Fibroblast of lung (primary cell): ENCODE measurements around the gene DNAI7.

ENCODE experiments used
- EZH2 ChIP-seq: IDR thresholded peaks from 2 replicates; pipeline ENCODE4 v1.5.1; 2012; ENCODE audit warnings: low read length, control low read depth, mild to moderate bottlenecking; ENCODE audit errors: missing control alignments
- TF ChIP-seq, protein P1 (sequence below), 2 donors: IDR thresholded peaks in 1 of 2; conservative IDR thresholded peaks in 1 of 2; 1 replicate in 1 of 2; 2 replicates in 1 of 2; pipeline ENCODE4 v1.5.1; 2011 to 2012; ENCODE audit warnings: low read length in 2 of 2, control low read depth in 1 of 2, inconsistent platforms in 1 of 2, low read depth in 1 of 2, mild to moderate bottlenecking in 1 of 2

DNA sequence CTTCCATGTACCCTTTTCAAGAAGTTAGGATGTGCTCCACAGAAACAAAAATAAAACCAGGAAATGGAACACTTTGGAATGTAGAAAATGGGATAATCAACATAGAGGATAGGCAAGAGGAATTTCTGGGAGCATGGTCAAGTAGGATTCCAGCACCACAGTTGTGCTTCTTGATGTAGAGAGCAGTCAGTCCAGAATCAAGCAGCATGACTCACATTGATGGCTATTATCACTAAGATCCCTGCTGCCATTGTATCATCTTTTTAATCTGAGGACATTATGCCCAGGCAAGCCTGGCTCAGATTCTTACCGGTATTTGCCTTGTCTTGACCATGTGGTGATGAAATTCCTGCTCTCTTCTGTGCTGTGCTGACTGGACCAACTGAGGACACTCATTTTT is 5.7 kb upstream of the DNAI7 start:
- TF ChIP-seq, protein P1, sequence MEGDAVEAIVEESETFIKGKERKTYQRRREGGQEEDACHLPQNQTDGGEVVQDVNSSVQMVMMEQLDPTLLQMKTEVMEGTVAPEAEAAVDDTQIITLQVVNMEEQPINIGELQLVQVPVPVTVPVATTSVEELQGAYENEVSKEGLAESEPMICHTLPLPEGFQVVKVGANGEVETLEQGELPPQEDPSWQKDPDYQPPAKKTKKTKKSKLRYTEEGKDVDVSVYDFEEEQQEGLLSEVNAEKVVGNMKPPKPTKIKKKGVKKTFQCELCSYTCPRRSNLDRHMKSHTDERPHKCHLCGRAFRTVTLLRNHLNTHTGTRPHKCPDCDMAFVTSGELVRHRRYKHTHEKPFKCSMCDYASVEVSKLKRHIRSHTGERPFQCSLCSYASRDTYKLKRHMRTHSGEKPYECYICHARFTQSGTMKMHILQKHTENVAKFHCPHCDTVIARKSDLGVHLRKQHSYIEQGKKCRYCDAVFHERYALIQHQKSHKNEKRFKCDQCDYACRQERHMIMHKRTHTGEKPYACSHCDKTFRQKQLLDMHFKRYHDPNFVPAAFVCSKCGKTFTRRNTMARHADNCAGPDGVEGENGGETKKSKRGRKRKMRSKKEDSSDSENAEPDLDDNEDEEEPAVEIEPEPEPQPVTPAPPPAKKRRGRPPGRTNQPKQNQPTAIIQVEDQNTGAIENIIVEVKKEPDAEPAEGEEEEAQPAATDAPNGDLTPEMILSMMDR (conservative IDR thresholded peaks at IDR 0.05 in 1 of 2, IDR thresholded peaks at IDR 0.05 in 1 of 2; ENCODE audit: low read depth in 1 of 2, low read length in 2 of 2): no peak
- TF ChIP-seq EZH2: no peak
